ENCODE results near the gene ZNF554.

ZNF554 gene

GRCh38 chr19:2846180-2846894, 26.7 kb downstream of the ZNF554 start:
- Histone ChIP-seq H3K4me2 (ENCODE audit: low read length) (no peak overlapping the region), H3K27ac (ENCODE audit: low read depth, low read length) (no peak overlapping the region), H3K4me3 (ENCODE audit: low read length) (no peak overlapping the region), H3K79me2 (ENCODE audit: control insufficient read depth, low read length) (peaks cover 35% of the 10 kb centered on the region), H3F3A (ENCODE audit: control insufficient read depth, insufficient read depth) (peaks cover 11% of the 10 kb centered on the region), H3K9me3 (ENCODE audit: control insufficient read depth, insufficient read depth, low read length) (peaks cover 14% of the 10 kb centered on the region; the same call in 1 of the 2 replicates), H4K20me1 (ENCODE audit: control insufficient read depth, insufficient read depth, low read depth, low read length) (no peaks in the 10 kb centered on the region), H3K36me3 (ENCODE audit: control insufficient read depth, low read length) (peaks cover 21% of the 10 kb centered on the region), H3K27me3 (ENCODE audit: control insufficient read depth, low read length) (no peaks in the 10 kb centered on the region), H3K4me1 (ENCODE audit: control insufficient read depth, low read length) (peaks cover 18% of the 10 kb centered on the region), H3K9me2 (replicated peaks; ENCODE audit: control insufficient read depth, low read length) (no peaks in the 10 kb centered on the region)
- TF ChIP-seq EZH2phosphoT487 (IDR thresholded peaks at IDR 0.05; ENCODE audit: borderline replicate concordance, low read length): no peak

- H3K4me3 ChIP-seq (ENCODE audit: low read length): no peak overlapping the region
- peaks cover 32% of the 10 kb centered on the region for H3K36me3 ChIP-seq (ENCODE audit: control insufficient read depth, low read length)
- peaks cover 20% of the 10 kb centered on the region for H3K9me3 ChIP-seq (ENCODE audit: control insufficient read depth, insufficient read depth, low read length)
- H3F3A ChIP-seq (ENCODE audit: control insufficient read depth, insufficient read depth): peaks cover 7% of the 10 kb centered on the region
- peaks cover 31% of the 10 kb centered on the region for H3K79me2 ChIP-seq (ENCODE audit: control insufficient read depth, low read length)
- TF ChIP-seq CTCF (IDR thresholded peaks at IDR 0.05; ENCODE audit: low read depth, low read length, poor library complexity, severe bottlenecking): no peak
- no peak for TF ChIP-seq EZH2phosphoT487 (IDR thresholded peaks at IDR 0.05; ENCODE audit: borderline replicate concordance, low read length)
- H3K4me2 ChIP-seq (ENCODE audit: low read length): no peak overlapping the region
- no peak overlapping the region for H3K27ac ChIP-seq (ENCODE audit: low read depth, low read length)
- H3K9me2 ChIP-seq (replicated peaks; ENCODE audit: control insufficient read depth, low read length): no peaks in the 10 kb centered on the region
- H4K20me1 ChIP-seq (ENCODE audit: control insufficient read depth, insufficient read depth, low read depth, low read length): no peaks in the 10 kb centered on the region
- H3K4me1 ChIP-seq (ENCODE audit: control insufficient read depth, low read length): peaks cover 12% of the 10 kb centered on the region
- no peaks in the 10 kb centered on the region for H3K27me3 ChIP-seq (ENCODE audit: control insufficient read depth, low read length)
Measured at GRCh38 chr19:2847507-2847906, 27.8 kb downstream of the ZNF554 start.

GRCh38 chr19:2848616-2849015, 28.9 kb downstream of the ZNF554 start:
- Histone ChIP-seq H3K79me2 (ENCODE audit: control insufficient read depth, low read length) (peaks cover 24% of the 10 kb centered on the region), H3K36me3 (ENCODE audit: control insufficient read depth, low read length) (peaks cover 43% of the 10 kb centered on the region), H3K27ac (ENCODE audit: low read depth, low read length) (no peak overlapping the region), H3K9me3 (ENCODE audit: control insufficient read depth, insufficient read depth, low read length) (peaks cover 31% of the 10 kb centered on the region), H3K27me3 (ENCODE audit: control insufficient read depth, low read length) (no peaks in the 10 kb centered on the region), H3K4me1 (ENCODE audit: control insufficient read depth, low read length) (peaks cover 3% of the 10 kb centered on the region; the same call in 1 of the 2 replicates), H3K4me2 (ENCODE audit: low read length) (no peak overlapping the region), H3K4me3 (ENCODE audit: low read length) (no peak overlapping the region), H4K20me1 (ENCODE audit: control insufficient read depth, insufficient read depth, low read depth, low read length) (no peaks in the 10 kb centered on the region), H3K9me2 (replicated peaks; ENCODE audit: control insufficient read depth, low read length) (no peaks in the 10 kb centered on the region), H3F3A (ENCODE audit: control insufficient read depth, insufficient read depth) (no peaks in the 10 kb centered on the region)
- no peak for TF ChIP-seq EZH2phosphoT487 (IDR thresholded peaks at IDR 0.05; ENCODE audit: borderline replicate concordance, low read length)
- TF ChIP-seq CTCF (IDR thresholded peaks at IDR 0.05; ENCODE audit: low read depth, low read length, poor library complexity, severe bottlenecking): no peak

GRCh38 chr19:2850256-2850925, 30.7 kb downstream of the ZNF554 start:
- Histone ChIP-seq H3K4me2 (ENCODE audit: low read length) (no peak overlapping the region), H3K79me2 (ENCODE audit: control insufficient read depth, low read length) (peaks cover 14% of the 10 kb centered on the region), H3K4me1 (ENCODE audit: control insufficient read depth, low read length) (peaks cover under 1% of the 10 kb centered on the region; the same call in 1 of the 2 replicates), H3K9me2 (replicated peaks; ENCODE audit: control insufficient read depth, low read length) (no peaks in the 10 kb centered on the region), H4K20me1 (ENCODE audit: control insufficient read depth, insufficient read depth, low read depth, low read length) (no peaks in the 10 kb centered on the region), H3F3A (ENCODE audit: control insufficient read depth, insufficient read depth) (no peaks in the 10 kb centered on the region), H3K9me3 (ENCODE audit: control insufficient read depth, insufficient read depth, low read length) (peaks cover 39% of the 10 kb centered on the region), H3K27me3 (ENCODE audit: control insufficient read depth, low read length) (no peaks in the 10 kb centered on the region), H3K4me3 (ENCODE audit: low read length) (no peak overlapping the region), H3K36me3 (ENCODE audit: control insufficient read depth, low read length) (peaks cover 56% of the 10 kb centered on the region), H3K27ac (ENCODE audit: low read depth, low read length) (no peak overlapping the region)
- TF ChIP-seq CTCF (IDR thresholded peaks at IDR 0.05; ENCODE audit: low read depth, low read length, poor library complexity, severe bottlenecking): no peak
- TF ChIP-seq EZH2phosphoT487 (IDR thresholded peaks at IDR 0.05; ENCODE audit: borderline replicate concordance, low read length): no peak

Data from DOHH2 (cell line).